ENCODE measurements around the gene EPHB6. TPM values are rescaled to one million over a fixed set of nuclear protein-coding genes. Genes with fewer than 3 reads are reported as not detected.
A peak's percentile ranks its signal among the peaks of the same experiment; 100 is the strongest.

Gene EPHB6
- total RNA-seq, 1 donor from 2014 or later, result 2.0 TPM

GRCh38 chr7:142874409-142874808, 19.5 kb downstream of the EPHB6 start:
- peak; percentile 26 for DNase-seq (ENCODE audit: low spot score)
- intact Hi-C loops (cut with DNase I), result no loop called here

GRCh38 chr7:142874837-142875236, 20.0 kb downstream of the EPHB6 start:
- intact Hi-C loops (cut with DNase I), result no loop called here

GRCh38 chr7:142875456-142875855, 20.6 kb downstream of the EPHB6 start:
- peak; percentile 68 for DNase-seq (ENCODE audit: low spot score)
- intact Hi-C loops (cut with DNase I), result no loop called here

More at GRCh38 chr7:142874837-142875236, 20.0 kb downstream of the EPHB6 start:
- DNase-seq (ENCODE audit: low spot score), result peak; percentile 53

- intact Hi-C loops (cut with DNase I), result no loop called here
These were observed 21.5 kb downstream of the EPHB6 start for GRCh38 chr7:142876236-142876960.

GRCh38 chr7:142876991-142877910, 22.4 kb downstream of the EPHB6 start:
- intact Hi-C loops (cut with DNase I), result no loop called here
- peak; percentile 66 for DNase-seq (ENCODE audit: low spot score)

More at GRCh38 chr7:142876236-142876960, 21.5 kb downstream of the EPHB6 start:
- peak; percentile 49 for DNase-seq (ENCODE audit: low spot score)

GRCh38 chr7:142878315-142878714, 23.4 kb downstream of the EPHB6 start:
- intact Hi-C loops (cut with DNase I), result no loop called here
- peak; percentile 19 for DNase-seq (ENCODE audit: low spot score)

- no peak for DNase-seq (ENCODE audit: low spot score)
- intact Hi-C loops (cut with DNase I), result no loop called here
These were observed 24.2 kb downstream of the EPHB6 start for GRCh38 chr7:142879060-142879459.

- intact Hi-C loops (cut with DNase I), result no loop called here
- DNase-seq (ENCODE audit: low spot score), result peak; percentile 70
These were observed 26.1 kb downstream of the EPHB6 start for GRCh38 chr7:142880876-142881505.

GRCh38 chr7:142881586-142882337, 26.9 kb downstream of the EPHB6 start:
- peak; percentile 36 for DNase-seq (ENCODE audit: low spot score)
- intact Hi-C loops (cut with DNase I), result no loop called here

- peak; percentile 38 for DNase-seq (ENCODE audit: low spot score)
- intact Hi-C loops (cut with DNase I), result no loop called here
These were observed 27.4 kb downstream of the EPHB6 start for GRCh38 chr7:142882338-142882678.

GRCh38 chr7:142883145-142883544, 28.3 kb downstream of the EPHB6 start:
- peak; percentile 46 for DNase-seq (ENCODE audit: low spot score)
- intact Hi-C loops (cut with DNase I), result no loop called here

GRCh38 chr7:142883571-142884285, 28.9 kb downstream of the EPHB6 start:
- intact Hi-C loops (cut with DNase I), result no loop called here
- DNase-seq (ENCODE audit: low spot score), result peak; percentile 29

- intact Hi-C loops (cut with DNase I), result no loop called here
- DNase-seq (ENCODE audit: low spot score), result no peak
These were observed 29.4 kb downstream of the EPHB6 start for GRCh38 chr7:142884286-142884640.

- DNase-seq (ENCODE audit: low spot score), result peak; percentile 61
- intact Hi-C loops (cut with DNase I), result no loop called here
These were observed 30.7 kb downstream of the EPHB6 start, which contains the start of gene TRPV6 for GRCh38 chr7:142885311-142886230. Gene TRPV6 (minus strand): TSS chr7:142885745.

GRCh38 chr7:142886866-142887265, 32.0 kb downstream of the EPHB6 start:
- intact Hi-C loops (cut with DNase I), result no loop called here
- peak; percentile 33 for DNase-seq (ENCODE audit: low spot score)

GRCh38 chr7:142887282-142888015, 32.6 kb downstream of the EPHB6 start:
- intact Hi-C loops (cut with DNase I), result no loop called here
- DNase-seq (ENCODE audit: low spot score), result peak; percentile 68

- peak; percentile 43 for DNase-seq (ENCODE audit: low spot score)
- intact Hi-C loops (cut with DNase I), result no loop called here
These were observed 34.9 kb downstream of the EPHB6 start for GRCh38 chr7:142889816-142890215.

Measured in cardiac septum (tissue), 1 donor.